ENCODE measurements around the gene SLC1A1.
"Not testable (repeated sequence)": the region's sequence is repeated elsewhere in the genome, so short reads cannot be mapped to it uniquely, and the experiment has no call there.

The SLC1A1 gene

DNA sequence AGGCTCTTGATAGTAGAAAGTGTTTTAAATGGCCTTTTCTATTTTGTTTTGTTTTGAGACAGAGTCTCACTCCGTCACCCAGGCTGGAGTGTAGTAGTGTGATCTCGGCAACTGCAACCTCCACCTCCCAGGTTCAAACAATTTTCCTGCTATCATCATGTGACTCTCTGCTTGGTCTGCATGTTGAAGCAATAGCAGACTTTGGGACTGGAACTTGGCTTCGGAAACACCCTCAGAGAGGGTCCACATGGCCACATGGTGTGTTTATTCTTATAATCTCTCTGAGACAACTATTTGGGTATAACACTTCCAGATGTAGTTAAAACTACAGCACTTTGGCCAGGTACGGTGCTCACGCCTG lies 10.9 kb downstream of the SLC1A1 start:
- intact Hi-C loops (cut with DNase I), result no loop called here
- DNase-seq, result peak in 1 of 42 donors; percentile 8

- no peak for DNase-seq
- intact Hi-C loops (cut with DNase I), result no loop called here
Measured at GRCh38 chr9:4502444-4502843, 12.2 kb downstream of the SLC1A1 start.

GRCh38 chr9:4503103-4503502 lies 12.8 kb downstream of the SLC1A1 start:
- intact Hi-C loops (cut with DNase I), result no loop called here
- peak in 1 of 42 donors; percentile 27 for DNase-seq

GRCh38 chr9:4504250-4504649 lies 14.0 kb downstream of the SLC1A1 start:
- intact Hi-C loops (cut with DNase I), result no loop called here
- no peak for DNase-seq

DNA sequence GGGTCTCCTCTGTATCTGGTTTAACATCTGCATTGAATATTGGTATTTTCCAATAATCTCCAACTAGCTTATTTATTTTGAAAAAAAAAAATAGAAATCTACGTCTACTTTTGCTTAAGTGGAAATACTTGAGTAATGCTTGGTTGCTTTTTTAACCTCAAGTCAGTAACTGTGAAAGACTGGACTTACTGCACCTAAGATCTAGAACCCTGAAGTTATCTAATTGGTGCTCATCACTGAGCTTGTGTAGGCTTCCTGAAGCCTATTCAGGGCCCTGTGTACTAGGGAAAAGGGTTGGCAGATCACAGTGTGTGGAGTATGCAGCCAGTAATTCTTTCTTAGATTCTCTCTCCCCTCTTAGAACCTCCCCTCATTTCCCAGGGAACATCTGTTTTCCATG lies 16.2 kb downstream of the SLC1A1 start:
- intact Hi-C loops (cut with DNase I), result no loop called here
- DNase-seq, result no peak

DNA sequence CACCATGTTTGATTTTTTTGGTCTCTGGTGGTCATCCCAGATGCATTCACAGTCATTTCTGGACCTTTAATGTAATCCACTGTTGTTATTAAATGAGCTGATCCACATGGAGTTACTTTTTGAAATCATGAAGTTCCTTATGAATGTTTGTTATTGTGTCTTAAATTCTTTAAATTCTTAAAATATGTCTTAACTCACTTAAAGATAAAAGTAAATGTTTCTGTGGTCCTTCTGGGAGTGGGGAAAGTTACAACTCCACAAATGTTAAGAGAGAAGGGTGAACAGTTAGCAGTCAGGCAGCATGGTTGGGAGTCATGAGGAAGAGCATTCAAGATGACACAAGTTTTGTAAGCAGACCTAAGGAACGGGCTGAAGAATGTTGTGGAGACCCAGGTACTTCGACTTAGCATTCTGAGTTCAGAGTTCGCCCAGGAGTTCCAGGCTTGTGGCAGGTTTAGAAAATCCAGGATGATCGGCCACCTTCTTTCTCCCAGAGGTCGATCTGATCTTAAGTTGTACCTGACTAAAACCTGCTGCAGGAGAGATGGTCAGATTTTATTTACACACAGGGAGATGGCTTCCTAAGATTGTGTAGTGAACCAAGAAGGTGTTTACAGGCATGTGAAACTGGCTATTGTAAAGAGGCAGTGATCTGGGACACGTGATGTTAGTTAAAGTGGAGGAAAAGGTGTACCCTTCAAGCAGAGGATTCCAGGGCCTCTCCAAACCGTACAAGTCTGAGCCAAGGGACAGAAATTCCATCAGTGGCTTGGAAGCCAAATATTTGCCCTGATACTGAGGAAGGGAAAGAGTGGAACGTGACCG lies 17.2 kb downstream of the SLC1A1 start:
- intact Hi-C loops (cut with DNase I), result no loop called here
- DNase-seq, result no peak

GRCh38 chr9:4508246-4508906 lies 18.1 kb downstream of the SLC1A1 start:
- intact Hi-C loops (cut with DNase I), result no loop called here

DNA sequence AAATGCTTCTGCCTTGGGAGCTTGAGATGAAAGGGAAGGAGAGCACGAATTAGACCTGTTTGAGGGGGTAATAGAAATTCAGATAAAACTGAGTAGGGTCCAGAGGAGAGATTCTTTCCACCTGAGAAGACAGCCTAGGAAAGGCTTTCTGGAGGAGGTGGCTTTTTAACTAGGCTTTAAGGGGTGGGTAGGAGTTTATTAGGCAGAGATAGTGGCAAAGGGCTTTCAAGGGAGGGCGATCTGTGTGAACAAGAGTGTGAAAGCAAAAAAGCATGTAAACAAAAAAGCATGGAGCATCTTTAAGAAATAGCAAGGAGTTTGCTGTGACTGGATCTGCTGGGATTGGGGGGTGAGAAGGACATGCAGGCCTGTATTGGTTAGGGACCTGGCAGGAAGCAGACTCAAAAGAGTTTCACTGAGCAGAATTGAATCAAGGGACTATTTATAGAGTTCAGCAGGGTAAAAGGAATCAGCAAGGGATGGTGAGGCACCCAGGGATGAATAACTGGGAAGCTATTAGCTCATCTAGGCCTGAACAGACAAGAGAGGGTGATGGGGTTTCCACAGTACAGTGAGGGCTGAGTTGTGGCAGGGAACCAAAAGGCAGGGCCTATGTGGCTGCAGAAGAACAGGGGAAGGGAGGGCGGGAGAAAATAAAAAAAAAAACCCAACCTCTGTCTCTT lies 18.8 kb downstream of the SLC1A1 start:
- DNase-seq, result peak in 3 of 42 donors; percentile 24 to 27 (median 27)
- intact Hi-C loops (cut with DNase I), result no loop called here

More at GRCh38 chr9:4508246-4508906, 18.1 kb downstream of the SLC1A1 start:
- peak in 7 of 42 donors; percentile 17 to 64 (median 50) for DNase-seq

DNA sequence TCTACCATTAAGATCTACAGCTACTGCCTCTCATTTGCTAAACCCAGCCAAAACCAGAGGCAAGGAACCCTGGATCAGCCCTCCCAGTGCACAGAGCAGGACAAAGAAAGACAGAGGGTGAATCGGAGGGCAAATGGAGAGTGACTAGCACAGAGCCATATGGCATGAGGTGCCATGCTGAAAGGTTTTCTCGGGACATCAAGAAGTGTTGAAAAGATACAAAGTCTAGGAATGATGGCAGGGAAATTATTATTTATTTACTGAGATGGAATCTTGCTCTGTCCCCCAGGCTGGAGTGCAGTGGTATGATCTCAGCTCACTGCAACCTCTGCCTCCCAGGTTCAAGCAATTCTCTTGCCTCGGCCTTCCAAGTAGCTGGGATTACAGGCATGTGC lies 19.3 kb downstream of the SLC1A1 start:
- DNase-seq, result no peak
- intact Hi-C loops (cut with DNase I), result no loop called here

DNA sequence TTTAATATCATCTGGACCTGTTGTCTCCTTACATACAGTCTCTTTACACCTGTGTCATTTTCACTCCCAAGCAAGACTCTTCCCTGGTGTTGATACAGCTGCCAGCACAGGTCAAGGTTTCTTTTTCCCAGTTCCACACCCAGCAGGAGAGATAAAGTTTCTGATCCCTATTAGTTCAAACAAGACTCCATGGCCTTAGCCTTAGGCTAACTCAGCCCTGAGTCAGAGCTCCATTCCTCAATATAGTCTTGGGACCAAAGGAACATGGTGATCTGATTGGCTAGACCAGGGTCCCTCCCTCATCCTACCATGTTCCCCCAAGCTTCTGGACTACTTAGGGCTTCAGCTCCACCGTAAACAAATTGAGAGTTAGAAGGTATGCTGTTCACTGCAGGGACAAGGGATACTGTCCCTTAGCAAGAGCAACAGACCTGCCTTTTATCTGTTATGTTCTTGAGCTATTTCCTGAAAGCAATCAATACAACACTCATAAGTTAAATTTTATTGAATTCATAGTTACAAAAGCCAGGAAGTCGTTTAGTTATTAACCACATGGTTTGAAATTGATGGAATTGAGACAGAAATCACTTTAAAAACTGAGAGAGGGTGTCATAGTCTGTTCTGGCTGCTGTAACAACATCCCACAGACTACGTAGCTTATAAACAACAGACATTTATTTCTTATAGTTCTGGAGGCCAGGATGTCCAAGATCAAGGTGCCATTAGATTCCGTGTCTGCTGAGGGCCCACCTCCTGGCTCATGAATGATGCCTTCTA lies 20.5 kb downstream of the SLC1A1 start:
- no peak for DNase-seq

DNA sequence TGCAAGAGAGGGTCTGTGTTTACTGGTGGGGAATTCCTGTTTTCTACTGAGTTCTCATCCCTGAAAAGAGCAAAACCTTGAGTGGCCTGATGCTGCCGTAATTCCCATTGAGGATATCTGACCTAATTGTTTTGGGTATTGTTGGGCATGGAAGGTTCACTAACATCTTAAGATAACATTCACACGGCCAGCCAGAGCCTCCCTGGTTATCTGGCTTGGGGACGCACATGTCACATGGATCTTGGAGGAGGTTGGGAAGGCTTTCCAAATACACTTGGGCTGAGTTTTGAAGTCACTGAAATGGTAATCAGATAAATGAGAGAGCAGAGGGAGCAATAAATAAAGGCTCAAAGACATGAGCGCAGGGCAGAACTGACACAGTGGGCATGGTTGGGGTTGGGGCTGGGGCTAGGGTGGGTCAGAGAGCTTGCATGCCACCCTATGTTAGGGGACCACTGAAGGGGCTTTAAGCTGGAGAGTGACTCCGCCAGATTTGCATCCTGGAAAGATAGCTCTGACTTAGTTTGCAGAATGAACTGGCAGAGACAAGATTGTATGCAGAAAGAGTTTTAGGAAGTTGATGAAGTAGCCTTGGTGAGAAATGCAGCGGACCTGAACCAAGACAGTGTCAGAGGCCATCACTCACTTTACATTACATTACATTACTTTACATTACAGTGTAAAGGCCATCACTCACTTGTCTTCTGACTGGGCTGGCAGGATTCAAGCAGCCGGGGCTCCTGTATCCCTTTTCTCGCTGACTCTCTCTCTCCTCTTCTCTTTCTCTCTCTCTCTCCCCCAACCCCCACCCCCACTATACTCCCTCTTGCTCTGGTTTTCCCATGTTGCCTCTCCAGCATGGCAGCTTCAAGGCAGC lies 24.2 kb downstream of the SLC1A1 start:
- intact Hi-C loops (cut with DNase I), result no loop called here
- no peak for DNase-seq

More for the DNA sequence above, 20.5 kb downstream of the SLC1A1 start:
- intact Hi-C loops (cut with DNase I), result no loop called here

DNA sequence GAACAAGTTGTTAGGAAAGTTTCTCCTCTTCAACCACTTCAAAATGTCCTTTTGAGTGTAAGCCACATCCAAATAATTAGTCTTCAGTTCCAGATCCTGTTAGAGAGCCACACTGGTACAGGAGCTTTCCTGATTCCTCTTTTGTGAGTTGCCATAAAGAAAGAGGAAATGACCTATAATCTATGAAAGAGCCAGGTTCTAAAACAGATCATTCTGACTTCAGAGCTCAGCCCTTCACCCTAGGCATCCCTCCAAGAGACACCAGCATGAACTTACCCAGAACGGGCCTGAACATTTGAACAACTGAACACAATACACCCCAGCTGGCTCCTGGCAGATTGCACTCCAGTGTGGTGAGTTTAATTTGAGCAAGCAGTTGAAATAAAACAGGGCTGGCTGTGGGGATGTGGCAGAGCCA lies 25.7 kb downstream of the SLC1A1 start:
- intact Hi-C loops (cut with DNase I), result no loop called here
- no peak for DNase-seq

DNA sequence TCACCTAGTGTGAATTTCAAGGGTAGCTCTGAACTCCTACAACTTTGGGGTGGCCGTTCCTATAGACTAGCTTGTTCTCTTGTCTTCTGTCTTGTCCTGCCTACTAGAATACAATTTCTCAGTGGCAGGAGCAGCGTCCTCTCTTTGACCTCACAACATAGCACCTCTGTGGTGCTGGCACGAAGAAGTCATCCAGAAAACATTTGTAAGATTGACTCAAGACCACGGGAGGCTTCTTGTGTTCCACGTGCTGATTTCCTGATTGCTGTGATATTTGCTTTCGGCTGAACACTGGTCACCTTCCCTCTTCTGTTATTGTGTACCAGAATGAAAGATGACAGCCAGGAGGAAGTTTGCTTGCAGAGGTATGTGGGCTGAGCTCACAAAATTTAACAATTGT lies 27.0 kb downstream of the SLC1A1 start:
- DNase-seq, result no peak
- intact Hi-C loops (cut with DNase I), result no loop called here

GRCh38 chr9:4519604-4520003 lies 29.3 kb downstream of the SLC1A1 start:
- DNase-seq, result no peak
- intact Hi-C loops (cut with DNase I), result no loop called here

DNA sequence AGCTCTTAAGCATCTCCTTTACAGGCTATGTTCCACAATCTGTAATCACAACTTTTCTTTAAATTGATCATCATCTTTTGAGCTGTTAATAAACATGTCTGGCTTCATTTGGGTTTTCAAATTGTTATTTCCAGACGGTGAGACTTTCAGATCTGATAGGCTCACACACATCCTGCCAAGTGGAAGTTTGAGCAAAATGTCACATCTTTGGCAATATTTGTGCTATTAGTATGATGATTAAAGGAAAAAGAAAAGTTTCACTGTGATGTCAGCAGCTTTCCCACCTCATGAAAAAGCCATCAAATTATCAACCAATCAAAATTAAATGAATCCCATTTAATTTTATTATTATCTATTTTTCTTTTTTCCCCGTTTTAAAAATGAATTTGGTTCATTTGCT lies 29.8 kb downstream of the SLC1A1 start:
- intact Hi-C loops (cut with DNase I), result no loop called here
- no peak for DNase-seq

GRCh38 chr9:4530375-4530774 lies 40.1 kb downstream of the SLC1A1 start:
- intact Hi-C loops (cut with DNase I), result no loop called here
- DNase-seq, result no peak

GRCh38 chr9:4530831-4531230 lies 40.6 kb downstream of the SLC1A1 start:
- DNase-seq; intact Hi-C loops (cut with DNase I): not testable (repeated sequence)

DNA sequence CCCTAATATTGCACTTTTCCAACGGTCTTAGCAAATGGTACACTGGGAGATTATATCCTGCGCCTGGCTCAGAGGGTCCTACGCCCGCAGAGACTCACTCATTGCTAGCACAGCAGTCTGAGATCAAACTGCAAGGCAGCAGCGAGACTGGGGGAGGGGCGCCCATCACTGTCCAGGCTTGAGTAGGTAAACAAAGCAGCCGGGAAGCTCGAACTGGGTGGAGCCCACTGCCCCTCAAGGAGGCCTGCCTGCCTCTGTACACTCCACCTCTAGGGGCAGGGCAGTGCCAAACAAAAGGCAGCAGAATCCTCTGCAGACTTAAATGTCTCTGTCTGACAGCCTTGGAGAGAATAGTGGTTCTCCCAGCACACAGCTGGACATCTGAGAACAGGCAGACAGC lies 41.1 kb downstream of the SLC1A1 start:
- DNase-seq; intact Hi-C loops (cut with DNase I): not testable (repeated sequence)

All from head of caudate nucleus (tissue), 42 donors.